A673 (cell line): ENCODE measurements around the gene PDLIM4.

Experiments used
- CTCF ChIP-seq: fragments of 300-800, 200-600 bp; sonication (generic); conservative IDR thresholded peaks from 2 replicates; pipeline ENCODE4 v1.5.1; 2017; ENCODE audit warnings: low read depth, mild to moderate bottlenecking, antibody characterized with exemption, low read length, moderate library complexity, mixed read lengths
- EZH2 ChIP-seq: fragments of 200-600 bp; sonication (generic); IDR thresholded peaks from 2 replicates; pipeline ENCODE4 v1.6.1; 2017; ENCODE audit warnings: borderline replicate concordance, low read depth, mild to moderate bottlenecking, mixed read lengths, antibody characterized with exemption, low read length; ENCODE audit not compliant: poor library complexity, severe bottlenecking

- no peak for TF ChIP-seq CTCF
- no peak for TF ChIP-seq EZH2
Observed at GRCh38 chr5:132291026-132291425, 33.5 kb downstream of the PDLIM4 start.
